GM21723 (cell line): Measurements from ENCODE around the gene JARID2.
"Not testable (repeated sequence)": the region's sequence is repeated elsewhere in the genome, so short reads cannot be mapped to it uniquely, and the experiment has no call there.

Source experiments
- ATAC-seq: cut with Tn5 transposase; IDR thresholded peaks from one replicate; pipeline ENCODE4 v1.9.1; 2021; ENCODE audit warnings: mild to moderate bottlenecking, moderate library complexity; ENCODE audit not compliant: unreplicated experiment

JARID2 gene

GRCh38 chr6:15287670-15288375 is 42.0 kb downstream of the JARID2 start:
- ATAC-seq = peak; percentile 97

- no peak for ATAC-seq
These were observed 43.0 kb downstream of the JARID2 start for GRCh38 chr6:15288856-15289255.

GRCh38 chr6:15289456-15289855 is 43.6 kb downstream of the JARID2 start:
- not testable (repeated sequence) for ATAC-seq

GRCh38 chr6:15290067-15290680 is 44.3 kb downstream of the JARID2 start:
- ATAC-seq = no peak

- ATAC-seq = no peak
These were observed 45.3 kb downstream of the JARID2 start for GRCh38 chr6:15290962-15291704.

GRCh38 chr6:15292721-15293302 is 46.9 kb downstream of the JARID2 start:
- ATAC-seq = no peak

- ATAC-seq = no peak
These were observed 47.8 kb downstream of the JARID2 start for GRCh38 chr6:15293674-15294073.

GRCh38 chr6:15294504-15294903 is 48.6 kb downstream of the JARID2 start:
- ATAC-seq = no peak

GRCh38 chr6:15296249-15296648 is 50.4 kb downstream of the JARID2 start:
- ATAC-seq = no peak

- ATAC-seq = peak; percentile 57
These were observed 50.9 kb downstream of the JARID2 start for GRCh38 chr6:15296735-15297134.

- ATAC-seq = not testable (repeated sequence)
These were observed 51.3 kb downstream of the JARID2 start for GRCh38 chr6:15297167-15297566.

GRCh38 chr6:15297895-15298590 is 52.2 kb downstream of the JARID2 start:
- ATAC-seq = no peak

- peak; percentile 76 for ATAC-seq
These were observed 53.7 kb downstream of the JARID2 start for GRCh38 chr6:15299430-15300131.

GRCh38 chr6:15301179-15302006 is 55.5 kb downstream of the JARID2 start:
- ATAC-seq = no peak

GRCh38 chr6:15303162-15303919 is 57.5 kb downstream of the JARID2 start:
- no peak for ATAC-seq

- ATAC-seq = no peak
These were observed 58.0 kb downstream of the JARID2 start for GRCh38 chr6:15303920-15304291.

GRCh38 chr6:15304337-15305042 is 58.6 kb downstream of the JARID2 start:
- no peak for ATAC-seq

GRCh38 chr6:15305496-15305895 is 59.6 kb downstream of the JARID2 start:
- ATAC-seq = peak; percentile 52
